Measurements from ENCODE around the gene CDH5. TPM values are rescaled to one million over a fixed set of nuclear protein-coding genes. Genes with fewer than 3 reads are reported as not detected.

CDH5 gene
- polyA plus RNA-seq, 1 of the 3 experiments (the other 2 are of a cell fraction), result not detected

- Histone ChIP-seq H3K9me2 (no peaks in the 10 kb centered on the region), H2AFZ (ENCODE audit: low read depth) (no peak overlapping the region), H3K27ac (ENCODE audit: low read depth in 2 of 2, low read length in 1 of 2) (no peak overlapping the region), H3F3A (replicated peaks; ENCODE audit: insufficient read depth) (no peaks in the 10 kb centered on the region), H3K4me3 (ENCODE audit: low read depth in 2 of 2, low read length in 1 of 2) (no peak overlapping the region), H3K27me3 (ENCODE audit: insufficient read depth) (no peaks in the 10 kb centered on the region), H3K79me2 (ENCODE audit: insufficient read depth) (no peaks in the 10 kb centered on the region), H3K4me1 (ENCODE audit: control insufficient read depth in 1 of 2, insufficient read depth in 2 of 2, low read depth in 1 of 2, low read length in 1 of 2) (no peaks in the 10 kb centered on the region; a peak in 1 of 4 replicates), H4K20me1 (ENCODE audit: insufficient read depth) (no peaks in the 10 kb centered on the region), H3K9ac (no peak overlapping the region), H3K4me2 (no peak overlapping the region), H3K9me3 (no peaks in the 10 kb centered on the region), H3K36me3 (replicated peaks in 1 of 2; ENCODE audit: control insufficient read depth in 1 of 2, insufficient read depth in 2 of 2, low read length in 1 of 2) (no peaks in the 10 kb centered on the region)
- ChIA-PET CTCF (interaction anchor here (1.4 to 4.1 kb wide), 4 partner anchors 18 to 41 kb away, joined by 4 to 16 read pairs (median 6); no protein-coding TSS in a partner anchor), POLR2A (no interaction called here)
- 77% methylated on average over 4 of the region's 4 CpGs for WGBS (ENCODE audit: low lambda C conversion rate)
- no peak for TF ChIP-seq GABPA (IDR thresholded peaks at IDR 0.05; ENCODE audit: low read depth)
- TF ChIP-seq USF2 (IDR thresholded peaks at IDR 0.05; ENCODE audit: borderline replicate concordance, low read depth, low read length), result no peak
- no peak for TF ChIP-seq ZBTB33 (IDR thresholded peaks at IDR 0.05; ENCODE audit: borderline replicate concordance, low read depth)
- TF ChIP-seq EP300 (IDR thresholded peaks at IDR 0.05; ENCODE audit: borderline replicate concordance in 1 of 2, low read depth in 1 of 2, low read length in 1 of 2), result no peak
- no peak for TF ChIP-seq USF1 (IDR thresholded peaks at IDR 0.05; ENCODE audit: borderline replicate concordance, low read depth)
- no peak for TF ChIP-seq CTCF (IDR thresholded peaks at IDR 0.05)
- no peak for TF ChIP-seq RCOR1 (IDR thresholded peaks at IDR 0.05; ENCODE audit: low read length)
- no peak for TF ChIP-seq CHD2 (IDR thresholded peaks at IDR 0.05; ENCODE audit: low read length, partially characterized antibody)
- no peak for TF ChIP-seq FOXM1 (IDR thresholded peaks at IDR 0.05; ENCODE audit: low read depth)
- TF ChIP-seq ELF1 (IDR thresholded peaks at IDR 0.05), result no peak
- TF ChIP-seq GATA2 (CRISPR knock-in tag; IDR thresholded peaks at IDR 0.05), result no peak
- TF ChIP-seq EZH2phosphoT487 (IDR thresholded peaks at IDR 0.05; ENCODE audit: borderline replicate concordance, low read depth), result no peak
- TF ChIP-seq FOXJ3 (CRISPR knock-in tag; IDR thresholded peaks at IDR 0.05), result no peak
- no peak for TF ChIP-seq TAF1 (IDR thresholded peaks at IDR 0.05; ENCODE audit: borderline replicate concordance, low read depth, low read length)
- TF ChIP-seq REST (IDR thresholded peaks at IDR 0.05; ENCODE audit: low read depth, low read length), result no peak
- no peak for TF ChIP-seq SIN3A (IDR thresholded peaks at IDR 0.05; ENCODE audit: borderline replicate concordance, low read depth, low read length)
- no peak for DNase-seq
Measured at GRCh38 chr16:66385415-66385814, 18.9 kb downstream of the CDH5 start.
